Astrocyte (in vitro differentiated cells and primary cell): ENCODE results near the gene GINS2. TPM values are rescaled to one million over a fixed set of nuclear protein-coding genes. Genes with fewer than 3 reads are reported as not detected.

ENCODE experiments used
- DNase-seq: peaks from one replicate; pipeline ENCODE4 v3.0.0-alpha.2; 2010; ENCODE audit warnings: low read depth
- FAIRE-seq: peaks from 2 replicates; lab custom pipeline; 2011; peaks lifted over from hg19 to GRCh38; lab: Jason Lieb, UNC
- H2AFZ ChIP-seq: 2 replicates; pipeline ENCODE4 v1.6.0; 2012; ENCODE audit warnings: low read depth, low read length, inconsistent platforms
- H3K27ac ChIP-seq: 2 replicates; pipeline ENCODE4 v1.5.1; 2011; ENCODE audit warnings: low read depth, low read length, inconsistent platforms
- H3K27me3 ChIP-seq: 2 replicates; pipeline ENCODE4 v1.6.0; 2011; ENCODE audit warnings: low read length, inconsistent platforms; ENCODE audit not compliant: insufficient read depth
- H3K36me3 ChIP-seq: 2 replicates; pipeline ENCODE4 v1.5.1; 2011; ENCODE audit warnings: low read length, inconsistent platforms; ENCODE audit not compliant: insufficient read depth
- H3K4me1 ChIP-seq: 2 replicates; pipeline ENCODE4 v1.5.1; 2011; ENCODE audit warnings: low read length, inconsistent platforms; ENCODE audit not compliant: insufficient read depth
- H3K4me2 ChIP-seq: 2 replicates; pipeline ENCODE4 v1.6.0; 2012; ENCODE audit warnings: low read length, inconsistent platforms
- H3K4me3 ChIP-seq: 2 replicates; pipeline ENCODE4 v1.5.1; 2011; ENCODE audit warnings: low read depth, mild to moderate bottlenecking, low read length, inconsistent platforms; ENCODE audit not compliant: insufficient read depth
- H3K79me2 ChIP-seq: 2 replicates; pipeline ENCODE4 v1.6.0; 2012; ENCODE audit warnings: mild to moderate bottlenecking, low read length, inconsistent platforms; ENCODE audit not compliant: insufficient read depth
- H3K9ac ChIP-seq: 2 replicates; pipeline ENCODE4 v1.6.0; 2012; ENCODE audit warnings: mild to moderate bottlenecking, low read length, inconsistent platforms
- H3K9me3 ChIP-seq: 2 replicates; pipeline ENCODE4 v1.5.1; 2012; ENCODE audit warnings: low read depth, mild to moderate bottlenecking, low read length, inconsistent platforms; ENCODE audit not compliant: insufficient read depth
- H4K20me1 ChIP-seq: 2 replicates; pipeline ENCODE4 v1.6.0; 2012; ENCODE audit warnings: low read length, inconsistent platforms; ENCODE audit not compliant: insufficient read depth
- H3K27ac Mint-ChIP-seq: one replicate; pipeline ENCODE4 v1.8.0; 2021; ENCODE audit warnings: mild to moderate bottlenecking, mixed read lengths; ENCODE audit not compliant: unreplicated experiment
- H3K27me3 Mint-ChIP-seq: one replicate; pipeline ENCODE4 v1.8.0; 2021; ENCODE audit warnings: low read depth, mixed read lengths; ENCODE audit not compliant: unreplicated experiment
- H3K36me3 Mint-ChIP-seq: one replicate; pipeline ENCODE4 v1.8.0; 2021; ENCODE audit warnings: low read depth, mixed read lengths; ENCODE audit not compliant: unreplicated experiment
- H3K4me1 Mint-ChIP-seq: one replicate; pipeline ENCODE4 v1.8.0; 2021; ENCODE audit warnings: low read depth, mixed read lengths; ENCODE audit not compliant: unreplicated experiment
- H3K4me3 Mint-ChIP-seq: one replicate; pipeline ENCODE4 v1.8.0; 2021; ENCODE audit warnings: mild to moderate bottlenecking, moderate library complexity, mixed read lengths; ENCODE audit not compliant: unreplicated experiment
- H3K9me3 Mint-ChIP-seq: one replicate; pipeline ENCODE4 v1.8.0; 2021; ENCODE audit warnings: mild to moderate bottlenecking, mixed read lengths; ENCODE audit not compliant: unreplicated experiment
- CTCF ChIP-seq: IDR thresholded peaks from 2 replicates; pipeline ENCODE4 v1.5.1; 2011; ENCODE audit warnings: low read depth, mild to moderate bottlenecking, inconsistent platforms, low read length, moderate library complexity; ENCODE audit not compliant: insufficient read depth
- EZH2 ChIP-seq: IDR thresholded peaks from 2 replicates; pipeline ENCODE4 v1.6.1; 2012; ENCODE audit warnings: mild to moderate bottlenecking, low read length, inconsistent platforms; ENCODE audit not compliant: insufficient read depth
- total RNA-seq: library from RNA; stranded (reverse); gene quantifications from 2 replicates; pipeline ENCODE4 v1.2.1, GENCODE V29; 2021

GINS2 gene
- total RNA-seq, 1 donor from 2014 or later = 3.4 TPM

DNA sequence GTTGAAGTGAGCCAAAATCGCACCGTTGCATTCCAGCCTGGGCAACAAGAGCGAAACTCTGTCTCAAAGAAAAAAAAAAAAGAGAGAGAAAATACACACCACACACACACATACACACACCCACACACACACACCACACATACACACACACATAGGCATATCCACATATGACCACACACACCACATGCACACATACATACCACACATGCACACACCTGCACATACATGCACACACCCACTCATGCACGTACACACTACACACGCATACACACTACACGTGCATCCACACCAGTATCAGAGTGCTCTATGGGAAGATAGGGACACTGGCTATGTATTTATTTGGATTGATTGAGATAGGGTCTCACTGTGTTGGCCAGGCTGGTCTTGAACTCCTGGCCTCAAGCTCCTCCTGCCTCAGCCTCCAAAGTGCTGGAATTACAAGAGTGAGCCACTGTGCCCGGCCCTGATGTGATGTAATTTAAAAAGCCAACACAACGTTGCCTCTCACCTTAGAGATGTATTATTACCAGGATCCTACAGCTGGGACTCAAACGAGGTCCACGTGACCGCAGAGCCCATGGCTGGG, 17.8 kb upstream of the GINS2 start:
- no peak overlapping the region for H2AFZ ChIP-seq
- H3K4me1 ChIP-seq = no peaks in the 10 kb centered on the region
- no peaks in the 10 kb centered on the region for H3K9me3 ChIP-seq
- FAIRE-seq = no peak
- H3K9me3 Mint-ChIP-seq = peaks cover under 1% of the 10 kb centered on the region
- H3K9ac ChIP-seq = no peak overlapping the region
- no peaks in the 10 kb centered on the region for H4K20me1 ChIP-seq
- peaks cover 10% of the 10 kb centered on the region for H3K27me3 Mint-ChIP-seq
- no peak overlapping the region for H3K4me2 ChIP-seq
- H3K4me1 Mint-ChIP-seq = no peaks in the 10 kb centered on the region
- H3K27ac Mint-ChIP-seq = no peak overlapping the region
- no peak overlapping the region for H3K4me3 ChIP-seq
- no peaks in the 10 kb centered on the region for H3K36me3 ChIP-seq
- TF ChIP-seq EZH2 (no peak), CTCF (no peak)
- no peaks in the 10 kb centered on the region for H3K79me2 ChIP-seq
- DNase-seq = no peak
- H3K27ac ChIP-seq = no peak overlapping the region
- no peak overlapping the region for H3K4me3 Mint-ChIP-seq
- H3K27me3 ChIP-seq = no peaks in the 10 kb centered on the region
- peaks cover 2% of the 10 kb centered on the region for H3K36me3 Mint-ChIP-seq

- DNase-seq = no peak
- Histone ChIP-seq H3K36me3 (no peaks in the 10 kb centered on the region), H3K4me1 (no peaks in the 10 kb centered on the region), H3K27ac (no peak overlapping the region), H3K9ac (no peak overlapping the region), H2AFZ (no peak overlapping the region), H4K20me1 (no peaks in the 10 kb centered on the region), H3K79me2 (no peaks in the 10 kb centered on the region), H3K4me2 (no peak overlapping the region), H3K9me3 (no peaks in the 10 kb centered on the region), H3K27me3 (no peaks in the 10 kb centered on the region), H3K4me3 (no peak overlapping the region)
- FAIRE-seq = no peak
- Mint-ChIP-seq H3K27ac (no peak overlapping the region), H3K27me3 (peaks cover 5% of the 10 kb centered on the region), H3K4me1 (no peaks in the 10 kb centered on the region), H3K4me3 (no peak overlapping the region), H3K9me3 (no peaks in the 10 kb centered on the region), H3K36me3 (peaks cover 2% of the 10 kb centered on the region)
- TF ChIP-seq CTCF (no peak), EZH2 (no peak)
These were observed 16.4 kb upstream of the GINS2 start for GRCh38 chr16:85704900-85705846.

GRCh38 chr16:85704011-85704410, 15.3 kb upstream of the GINS2 start:
- no peak for FAIRE-seq
- H3K27me3 Mint-ChIP-seq = peaks cover 5% of the 10 kb centered on the region

More at GRCh38 chr16:85704011-85704410, 15.3 kb upstream of the GINS2 start:
- no peak overlapping the region for H3K4me2 ChIP-seq
- no peak overlapping the region for H3K9ac ChIP-seq
- no peak overlapping the region for H3K4me3 ChIP-seq
- Mint-ChIP-seq H3K9me3 (no peaks in the 10 kb centered on the region), H3K4me3 (no peak overlapping the region), H3K36me3 (peaks cover 2% of the 10 kb centered on the region), H3K27ac (no peak overlapping the region), H3K4me1 (peaks cover 3% of the 10 kb centered on the region)
- no peaks in the 10 kb centered on the region for H3K36me3 ChIP-seq
- no peaks in the 10 kb centered on the region for H3K4me1 ChIP-seq
- no peaks in the 10 kb centered on the region for H3K27me3 ChIP-seq
- no peaks in the 10 kb centered on the region for H4K20me1 ChIP-seq
- no peak for DNase-seq
- H3K27ac ChIP-seq = no peak overlapping the region
- H3K79me2 ChIP-seq = no peaks in the 10 kb centered on the region
- no peaks in the 10 kb centered on the region for H3K9me3 ChIP-seq
- H2AFZ ChIP-seq = no peak overlapping the region
- no peak for TF ChIP-seq CTCF
- no peak for TF ChIP-seq EZH2
